H1 (cell line): ENCODE data around the gene HDX.

Experiments
- CBX8 ChIP-seq: fragments of 300-800, 300-1000 bp; sonication (generic); IDR thresholded peaks from 2 replicates; pipeline ENCODE4 v1.7.1; 2016; ENCODE audit warnings: low read depth, low read length, borderline replicate concordance
- CTCF ChIP-seq, 3 experiments: IDR thresholded peaks; 1 replicate in 2 of 3; 2 replicates in 1 of 3; pipeline versions ENCODE4 v1.5.1 to v1.6.1; 2011; ENCODE audit warnings: low read length in 3 of 3, mild to moderate bottlenecking in 3 of 3, inconsistent platforms in 2 of 3, low read depth in 1 of 3, moderate library complexity in 1 of 3; ENCODE audit not compliant: insufficient read depth in 1 of 3; ENCODE audit errors: control extremely low read depth in 1 of 3
- EP300 ChIP-seq, 2 experiments: IDR thresholded peaks; 1 replicate in 1 of 2; 2 replicates in 1 of 2; pipeline ENCODE4 v1.6.1; 2011 to 2012; ENCODE audit warnings: low read depth in 2 of 2, low read length in 2 of 2, mild to moderate bottlenecking in 2 of 2, borderline replicate concordance in 1 of 2, inconsistent platforms in 1 of 2, moderate library complexity in 1 of 2
- EZH2 ChIP-seq: fragments of 200-600 bp; sonication (generic); IDR thresholded peaks from 2 replicates; pipeline ENCODE4 v1.7.1; 2012; ENCODE audit warnings: low read depth, mild to moderate bottlenecking, moderate library complexity, low read length, inconsistent platforms; ENCODE audit not compliant: severe bottlenecking
- GABPA ChIP-seq: IDR thresholded peaks from 2 replicates; pipeline ENCODE4 v1.6.1; 2011; ENCODE audit warnings: mild to moderate bottlenecking, low read length, moderate library complexity, borderline replicate concordance; ENCODE audit not compliant: insufficient read depth
- NRF1 ChIP-seq: IDR thresholded peaks from 2 replicates; pipeline ENCODE4 v1.6.1; 2011; ENCODE audit warnings: mild to moderate bottlenecking, low read depth, low read length, improper control_type of control experiment
- POLR2A ChIP-seq, 2 experiments: IDR thresholded peaks; 1 replicate in 1 of 2; 2 replicates in 1 of 2; pipeline ENCODE4 v1.6.1; 2011; ENCODE audit warnings: low read depth in 2 of 2, low read length in 2 of 2, mild to moderate bottlenecking in 2 of 2; ENCODE audit errors: control extremely low read depth in 1 of 2
- POLR2AphosphoS5 ChIP-seq: IDR thresholded peaks from 2 replicates; pipeline ENCODE4 v1.6.1; 2011; ENCODE audit warnings: low read depth, low read length
- RXRA ChIP-seq: IDR thresholded peaks from 2 replicates; pipeline ENCODE4 v1.6.1; 2011; ENCODE audit warnings: low read depth, mild to moderate bottlenecking, low read length, moderate library complexity; ENCODE audit not compliant: insufficient read depth
- SP1 ChIP-seq: IDR thresholded peaks from 2 replicates; pipeline ENCODE4 v1.6.1; 2011; ENCODE audit warnings: low read depth, low read length
- USF2 ChIP-seq: IDR thresholded peaks from 2 replicates; pipeline ENCODE4 v1.6.1; 2011; ENCODE audit warnings: low read length, improper control_type of control experiment

GRCh38 chrX:84501798-84502628, at the start of gene HDX:
- TF ChIP-seq POLR2A (IDR thresholded peaks at IDR 0.05; ENCODE audit: control extremely low read depth in 1 of 2, low read depth in 2 of 2, low read length in 2 of 2), result no peak
- TF ChIP-seq CBX8, result no peak
- TF ChIP-seq POLR2AphosphoS5, result no peak
- TF ChIP-seq USF2, result no peak
- no peak for TF ChIP-seq RXRA
- no peak for TF ChIP-seq NRF1
- TF ChIP-seq CTCF (IDR thresholded peaks at IDR 0.05; ENCODE audit: control extremely low read depth in 1 of 3, insufficient read depth in 1 of 3, low read depth in 1 of 3, low read length in 3 of 3), result no peak
- TF ChIP-seq GABPA, result no peak
- TF ChIP-seq EZH2, result no peak
- TF ChIP-seq SP1, result no peak
- no peak for TF ChIP-seq EP300 (IDR thresholded peaks at IDR 0.05; ENCODE audit: borderline replicate concordance in 1 of 2, low read depth in 2 of 2, low read length in 2 of 2)
